ENCODE measurements around the gene MAZ.

Gene MAZ

GRCh38 chr16:29794231-29794710 is 12.1 kb upstream of the MAZ start:
- Histone ChIP-seq H3K27me3 (ENCODE audit: insufficient read depth, poor library complexity, severe bottlenecking) (no peaks in the 10 kb centered on the region), H3K4me3 (replicated peaks; ENCODE audit: insufficient read depth, low read length) (no peak overlapping the region), H3K27ac (replicated peaks) (no peak overlapping the region)
- DNase-seq (ENCODE audit: low read depth in 1 of 2, low spot score in 1 of 2), result no peak
- no peak for TF ChIP-seq CTCF (IDR thresholded peaks at IDR 0.05; ENCODE audit: insufficient read depth, low read length)
- TF ChIP-seq SPI1 (IDR thresholded peaks at IDR 0.05; ENCODE audit: borderline replicate concordance, low read depth), result no peak
- no peak for TF ChIP-seq GABPA (IDR thresholded peaks at IDR 0.05; ENCODE audit: low read depth)
- TF ChIP-seq POLR2AphosphoS5 (IDR thresholded peaks at IDR 0.05; ENCODE audit: low read depth), result no peak
- TF ChIP-seq, protein P1, sequence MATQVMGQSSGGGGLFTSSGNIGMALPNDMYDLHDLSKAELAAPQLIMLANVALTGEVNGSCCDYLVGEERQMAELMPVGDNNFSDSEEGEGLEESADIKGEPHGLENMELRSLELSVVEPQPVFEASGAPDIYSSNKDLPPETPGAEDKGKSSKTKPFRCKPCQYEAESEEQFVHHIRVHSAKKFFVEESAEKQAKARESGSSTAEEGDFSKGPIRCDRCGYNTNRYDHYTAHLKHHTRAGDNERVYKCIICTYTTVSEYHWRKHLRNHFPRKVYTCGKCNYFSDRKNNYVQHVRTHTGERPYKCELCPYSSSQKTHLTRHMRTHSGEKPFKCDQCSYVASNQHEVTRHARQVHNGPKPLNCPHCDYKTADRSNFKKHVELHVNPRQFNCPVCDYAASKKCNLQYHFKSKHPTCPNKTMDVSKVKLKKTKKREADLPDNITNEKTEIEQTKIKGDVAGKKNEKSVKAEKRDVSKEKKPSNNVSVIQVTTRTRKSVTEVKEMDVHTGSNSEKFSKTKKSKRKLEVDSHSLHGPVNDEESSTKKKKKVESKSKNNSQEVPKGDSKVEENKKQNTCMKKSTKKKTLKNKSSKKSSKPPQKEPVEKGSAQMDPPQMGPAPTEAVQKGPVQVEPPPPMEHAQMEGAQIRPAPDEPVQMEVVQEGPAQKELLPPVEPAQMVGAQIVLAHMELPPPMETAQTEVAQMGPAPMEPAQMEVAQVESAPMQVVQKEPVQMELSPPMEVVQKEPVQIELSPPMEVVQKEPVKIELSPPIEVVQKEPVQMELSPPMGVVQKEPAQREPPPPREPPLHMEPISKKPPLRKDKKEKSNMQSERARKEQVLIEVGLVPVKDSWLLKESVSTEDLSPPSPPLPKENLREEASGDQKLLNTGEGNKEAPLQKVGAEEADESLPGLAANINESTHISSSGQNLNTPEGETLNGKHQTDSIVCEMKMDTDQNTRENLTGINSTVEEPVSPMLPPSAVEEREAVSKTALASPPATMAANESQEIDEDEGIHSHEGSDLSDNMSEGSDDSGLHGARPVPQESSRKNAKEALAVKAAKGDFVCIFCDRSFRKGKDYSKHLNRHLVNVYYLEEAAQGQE (IDR thresholded peaks at IDR 0.05; ENCODE audit: insufficient replicate concordance, low read depth), result no peak

GRCh38 chr16:29802416-29802935 is 3.9 kb upstream of the MAZ start:
- H3K27me3 ChIP-seq (ENCODE audit: insufficient read depth, poor library complexity, severe bottlenecking), result no peaks in the 10 kb centered on the region
- TF ChIP-seq, protein P1 (IDR thresholded peaks at IDR 0.05; ENCODE audit: insufficient replicate concordance, low read depth), result no peak
- TF ChIP-seq POLR2AphosphoS5 (IDR thresholded peaks at IDR 0.05; ENCODE audit: low read depth), result peak; percentile 26; the same call in 1 of the 2 replicates
- H3K27ac ChIP-seq (replicated peaks), result no peak overlapping the region

DNA sequence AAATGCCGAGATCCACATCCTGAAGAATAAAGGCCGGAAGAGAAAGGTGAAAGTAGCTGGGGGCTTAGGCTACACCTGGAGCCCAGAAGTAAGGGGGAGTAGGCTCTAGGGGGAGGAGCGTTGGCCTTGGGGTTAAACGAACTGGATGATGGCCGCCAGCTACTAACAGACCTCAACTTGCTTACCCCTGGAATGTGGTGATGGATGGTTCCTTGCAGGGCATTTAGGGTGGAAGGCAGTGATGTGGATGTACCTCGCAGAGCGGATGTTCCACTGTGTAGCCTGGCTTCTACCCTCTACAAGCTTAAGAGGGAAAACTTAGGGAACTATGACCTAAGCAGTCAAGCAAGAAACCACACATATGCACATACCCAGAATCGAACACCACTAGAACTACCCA is 2.3 kb upstream of the MAZ start:
- peak overlapping the region; percentile 99 for H3K27ac ChIP-seq (replicated peaks)

More at GRCh38 chr16:29802416-29802935, 3.9 kb upstream of the MAZ start:
- H3K4me3 ChIP-seq (replicated peaks; ENCODE audit: insufficient read depth, low read length), result no peak overlapping the region
- DNase-seq (ENCODE audit: low read depth in 1 of 2, low spot score in 1 of 2), result no peak

More for the DNA sequence above, 2.3 kb upstream of the MAZ start:
- DNase-seq (ENCODE audit: low read depth in 1 of 2, low spot score in 1 of 2), result no peak
- TF ChIP-seq POLR2AphosphoS5 (IDR thresholded peaks at IDR 0.05; ENCODE audit: low read depth), result no peak; the same call in 1 of the 2 replicates
- no peak for TF ChIP-seq GABPA (IDR thresholded peaks at IDR 0.05; ENCODE audit: low read depth)
- no peak for TF ChIP-seq SPI1 (IDR thresholded peaks at IDR 0.05; ENCODE audit: borderline replicate concordance, low read depth)
- no peak for TF ChIP-seq CTCF (IDR thresholded peaks at IDR 0.05; ENCODE audit: insufficient read depth, low read length)
- TF ChIP-seq, protein P1 (IDR thresholded peaks at IDR 0.05; ENCODE audit: insufficient replicate concordance, low read depth), result no peak
- H3K27me3 ChIP-seq (ENCODE audit: insufficient read depth, poor library complexity, severe bottlenecking), result no peaks in the 10 kb centered on the region
- H3K4me3 ChIP-seq (replicated peaks; ENCODE audit: insufficient read depth, low read length), result no peak overlapping the region

Measured in HL-60 (cell line).